ENCODE data around the gene PLEKHJ1. TPM values are rescaled to one million over a fixed set of nuclear protein-coding genes. Genes with fewer than 3 reads are reported as not detected.
A peak's percentile ranks its signal among the peaks of the same experiment; 100 is the strongest.

The PLEKHJ1 gene
- polyA plus RNA-seq, 2 of the 4 experiments (the other 2 are of a cell fraction) = 19.9 to 33.9 TPM

DNA sequence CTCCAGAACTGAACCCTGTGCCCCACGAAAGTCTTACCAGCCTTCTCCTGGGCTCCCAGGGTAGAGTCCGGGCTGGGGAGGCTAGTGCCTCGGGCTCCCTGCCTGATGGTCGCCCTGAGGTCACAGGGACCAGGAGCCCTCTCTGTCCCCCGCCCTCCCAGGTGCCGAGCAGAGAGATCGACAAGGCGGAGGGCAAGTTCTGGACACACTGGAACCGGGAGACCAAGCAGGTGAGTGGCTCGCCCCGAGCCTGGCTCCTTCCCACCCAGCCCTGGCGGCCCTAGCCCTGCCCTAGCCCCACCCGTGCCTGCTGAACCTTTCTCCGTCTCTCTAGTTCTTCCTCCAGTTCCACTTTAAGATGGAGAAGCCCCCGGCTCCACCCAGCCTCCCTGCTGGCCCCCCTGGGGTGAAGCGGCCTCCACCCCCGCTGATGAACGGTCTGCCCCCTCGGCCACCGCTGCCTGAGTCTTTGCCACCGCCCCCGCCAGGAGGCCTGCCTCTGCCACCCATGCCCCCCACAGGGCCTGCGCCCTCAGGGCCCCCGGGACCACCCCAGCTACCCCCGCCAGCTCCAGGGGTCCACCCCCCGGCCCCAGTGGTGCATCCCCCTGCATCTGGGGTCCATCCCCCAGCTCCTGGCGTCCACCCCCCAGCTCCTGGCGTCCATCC, 11.4 kb upstream of the PLEKHJ1 start:
- Histone ChIP-seq H3K27ac (peak overlapping the region in 1 of 2 experiments; percentile 73; a peak in 4 of 6 replicates), H3K9me3 (no peaks in the 10 kb centered on the region), H3K4me3 (no peak overlapping the region), H3K4me2 (peak overlapping the region; percentile 21; the same call in 2 of the 3 replicates), H3K4me1 (peaks cover 23% of the 10 kb centered on the region)
- FAIRE-seq (no peak), DNase-seq (ENCODE audit: low read depth in 1 of 2, low spot score in 1 of 2) (no peak), ATAC-seq (peak in 1 of 2 experiments; percentile 1; a peak in 1 of 6 replicates)
- ChIA-PET CTCF (interaction anchor here (1.0 to 1.6 kb wide), 2 partner anchors 9 to 12 kb away, joined by 3 read pairs; partner anchors contain the start of gene PLEKHJ1), POLR2A (no interaction called here)
- TF ChIP-seq KDM5A (IDR thresholded peaks at IDR 0.05) (no peak), RAD21 (conservative IDR thresholded peaks at IDR 0.05 in 1 of 2, IDR thresholded peaks at IDR 0.05 in 1 of 2) (no peak)
- WGBS (ENCODE audit: missing lambda C conversion rate) = 77% methylated on average over 6 of the region's 28 CpGs

DNA sequence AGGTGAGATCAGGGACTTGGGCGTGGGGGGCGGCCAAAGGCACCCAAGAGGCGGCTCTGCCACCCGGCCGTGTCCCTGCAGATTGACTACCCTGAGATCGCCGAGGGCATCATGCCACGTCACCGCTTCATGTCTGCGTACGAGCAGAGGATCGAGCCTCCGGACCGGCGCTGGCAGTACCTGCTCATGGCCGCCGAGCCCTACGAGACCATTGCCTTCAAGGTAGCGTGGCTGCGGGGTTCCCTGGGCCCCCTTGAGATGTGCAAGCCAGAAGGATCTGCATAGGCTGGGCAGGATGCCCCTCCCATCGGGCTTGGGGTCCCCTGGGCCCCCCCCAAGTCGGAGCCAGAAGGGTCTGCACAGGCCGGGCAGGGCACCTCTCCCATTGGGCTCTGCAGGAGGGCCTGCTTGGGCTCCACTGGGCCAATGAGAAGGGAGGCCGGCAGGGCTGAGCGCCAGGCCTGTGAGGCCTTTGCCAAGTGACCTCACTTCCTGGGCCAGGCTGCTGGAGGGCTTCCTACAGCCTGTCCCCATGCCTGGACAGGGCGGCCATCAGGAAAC, 10.8 kb upstream of the PLEKHJ1 start:
- ATAC-seq = peak; percentile 52 to 66; a peak in 5 of 6 replicates
- H3K9me3 ChIP-seq = no peaks in the 10 kb centered on the region
- peak in 1 of 2 experiments; percentile 58 for DNase-seq (ENCODE audit: low read depth in 1 of 2, low spot score in 1 of 2)
- 94% methylated on average over 18 of the region's 26 CpGs for WGBS (ENCODE audit: missing lambda C conversion rate)
- FAIRE-seq = no peak
- H3K4me3 ChIP-seq = no peak overlapping the region
- POLR2A ChIA-PET = interaction anchor here (1.4 kb wide), 1 partner anchor 9 kb away, joined by 5 read pairs; no protein-coding TSS in a partner anchor
- peaks cover 30% of the 10 kb centered on the region for H3K4me1 ChIP-seq
- peak overlapping the region in 1 of 2 experiments; percentile 73; a peak in 4 of 6 replicates for H3K27ac ChIP-seq
- H3K4me2 ChIP-seq = peak overlapping the region; percentile 21; the same call in 2 of the 3 replicates
- CTCF ChIA-PET = no interaction called here
- no peak for TF ChIP-seq RFX5 (IDR thresholded peaks at IDR 0.05)
- TF ChIP-seq, protein P1, sequence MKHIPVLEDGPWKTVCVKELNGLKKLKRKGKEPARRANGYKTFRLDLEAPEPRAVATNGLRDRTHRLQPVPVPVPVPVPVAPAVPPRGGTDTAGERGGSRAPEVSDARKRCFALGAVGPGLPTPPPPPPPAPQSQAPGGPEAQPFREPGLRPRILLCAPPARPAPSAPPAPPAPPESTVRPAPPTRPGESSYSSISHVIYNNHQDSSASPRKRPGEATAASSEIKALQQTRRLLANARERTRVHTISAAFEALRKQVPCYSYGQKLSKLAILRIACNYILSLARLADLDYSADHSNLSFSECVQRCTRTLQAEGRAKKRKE (CRISPR knock-in tag; IDR thresholded peaks at IDR 0.05; ENCODE audit: low read depth) = no peak
- no peak for TF ChIP-seq KDM1A (IDR thresholded peaks at IDR 0.05; ENCODE audit: low read depth)
- TF ChIP-seq FOXS1 (CRISPR knock-in tag; IDR thresholded peaks at IDR 0.05) = no peak
- no peak for TF ChIP-seq ZNF302 (CRISPR knock-in tag; IDR thresholded peaks at IDR 0.05)
- TF ChIP-seq RNF2 (IDR thresholded peaks at IDR 0.05; ENCODE audit: borderline replicate concordance, low read depth) = no peak
- no peak for TF ChIP-seq ZC3H11A (IDR thresholded peaks at IDR 0.05)
- no peak for TF ChIP-seq GATA3 (IDR thresholded peaks at IDR 0.05; ENCODE audit: borderline replicate concordance)
- TF ChIP-seq SMC3 (IDR thresholded peaks at IDR 0.05) = no peak
- TF ChIP-seq, protein P2, sequence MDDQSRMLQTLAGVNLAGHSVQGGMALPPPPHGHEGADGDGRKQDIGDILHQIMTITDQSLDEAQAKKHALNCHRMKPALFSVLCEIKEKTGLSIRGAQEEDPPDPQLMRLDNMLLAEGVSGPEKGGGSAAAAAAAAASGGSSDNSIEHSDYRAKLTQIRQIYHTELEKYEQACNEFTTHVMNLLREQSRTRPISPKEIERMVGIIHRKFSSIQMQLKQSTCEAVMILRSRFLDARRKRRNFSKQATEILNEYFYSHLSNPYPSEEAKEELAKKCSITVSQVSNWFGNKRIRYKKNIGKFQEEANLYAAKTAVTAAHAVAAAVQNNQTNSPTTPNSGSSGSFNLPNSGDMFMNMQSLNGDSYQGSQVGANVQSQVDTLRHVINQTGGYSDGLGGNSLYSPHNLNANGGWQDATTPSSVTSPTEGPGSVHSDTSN (IDR thresholded peaks at IDR 0.05) = no peak
- no peak for TF ChIP-seq JUNB (IDR thresholded peaks at IDR 0.05)
- TF ChIP-seq, protein P3, sequence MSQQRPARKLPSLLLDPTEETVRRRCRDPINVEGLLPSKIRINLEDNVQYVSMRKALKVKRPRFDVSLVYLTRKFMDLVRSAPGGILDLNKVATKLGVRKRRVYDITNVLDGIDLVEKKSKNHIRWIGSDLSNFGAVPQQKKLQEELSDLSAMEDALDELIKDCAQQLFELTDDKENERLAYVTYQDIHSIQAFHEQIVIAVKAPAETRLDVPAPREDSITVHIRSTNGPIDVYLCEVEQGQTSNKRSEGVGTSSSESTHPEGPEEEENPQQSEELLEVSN (IDR thresholded peaks at IDR 0.05; ENCODE audit: borderline replicate concordance, low read depth) = no peak
- TF ChIP-seq, protein P4, sequence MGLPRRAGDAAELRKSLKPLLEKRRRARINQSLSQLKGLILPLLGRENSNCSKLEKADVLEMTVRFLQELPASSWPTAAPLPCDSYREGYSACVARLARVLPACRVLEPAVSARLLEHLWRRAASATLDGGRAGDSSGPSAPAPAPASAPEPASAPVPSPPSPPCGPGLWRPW (IDR thresholded peaks at IDR 0.05) = no peak
- TF ChIP-seq, protein P5, sequence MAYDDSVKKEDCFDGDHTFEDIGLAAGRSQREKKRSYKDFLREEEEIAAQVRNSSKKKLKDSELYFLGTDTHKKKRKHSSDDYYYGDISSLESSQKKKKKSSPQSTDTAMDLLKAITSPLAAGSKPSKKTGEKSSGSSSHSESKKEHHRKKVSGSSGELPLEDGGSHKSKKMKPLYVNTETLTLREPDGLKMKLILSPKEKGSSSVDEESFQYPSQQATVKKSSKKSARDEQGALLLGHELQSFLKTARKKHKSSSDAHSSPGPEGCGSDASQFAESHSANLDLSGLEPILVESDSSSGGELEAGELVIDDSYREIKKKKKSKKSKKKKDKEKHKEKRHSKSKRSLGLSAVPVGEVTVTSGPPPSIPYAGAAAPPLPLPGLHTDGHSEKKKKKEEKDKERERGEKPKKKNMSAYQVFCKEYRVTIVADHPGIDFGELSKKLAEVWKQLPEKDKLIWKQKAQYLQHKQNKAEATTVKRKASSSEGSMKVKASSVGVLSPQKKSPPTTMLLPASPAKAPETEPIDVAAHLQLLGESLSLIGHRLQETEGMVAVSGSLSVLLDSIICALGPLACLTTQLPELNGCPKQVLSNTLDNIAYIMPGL (CRISPR knock-in tag; IDR thresholded peaks at IDR 0.05; ENCODE audit: borderline replicate concordance) = no peak
- TF ChIP-seq HDAC2 (IDR thresholded peaks at IDR 0.05) = no peak
- TF ChIP-seq, protein P6, sequence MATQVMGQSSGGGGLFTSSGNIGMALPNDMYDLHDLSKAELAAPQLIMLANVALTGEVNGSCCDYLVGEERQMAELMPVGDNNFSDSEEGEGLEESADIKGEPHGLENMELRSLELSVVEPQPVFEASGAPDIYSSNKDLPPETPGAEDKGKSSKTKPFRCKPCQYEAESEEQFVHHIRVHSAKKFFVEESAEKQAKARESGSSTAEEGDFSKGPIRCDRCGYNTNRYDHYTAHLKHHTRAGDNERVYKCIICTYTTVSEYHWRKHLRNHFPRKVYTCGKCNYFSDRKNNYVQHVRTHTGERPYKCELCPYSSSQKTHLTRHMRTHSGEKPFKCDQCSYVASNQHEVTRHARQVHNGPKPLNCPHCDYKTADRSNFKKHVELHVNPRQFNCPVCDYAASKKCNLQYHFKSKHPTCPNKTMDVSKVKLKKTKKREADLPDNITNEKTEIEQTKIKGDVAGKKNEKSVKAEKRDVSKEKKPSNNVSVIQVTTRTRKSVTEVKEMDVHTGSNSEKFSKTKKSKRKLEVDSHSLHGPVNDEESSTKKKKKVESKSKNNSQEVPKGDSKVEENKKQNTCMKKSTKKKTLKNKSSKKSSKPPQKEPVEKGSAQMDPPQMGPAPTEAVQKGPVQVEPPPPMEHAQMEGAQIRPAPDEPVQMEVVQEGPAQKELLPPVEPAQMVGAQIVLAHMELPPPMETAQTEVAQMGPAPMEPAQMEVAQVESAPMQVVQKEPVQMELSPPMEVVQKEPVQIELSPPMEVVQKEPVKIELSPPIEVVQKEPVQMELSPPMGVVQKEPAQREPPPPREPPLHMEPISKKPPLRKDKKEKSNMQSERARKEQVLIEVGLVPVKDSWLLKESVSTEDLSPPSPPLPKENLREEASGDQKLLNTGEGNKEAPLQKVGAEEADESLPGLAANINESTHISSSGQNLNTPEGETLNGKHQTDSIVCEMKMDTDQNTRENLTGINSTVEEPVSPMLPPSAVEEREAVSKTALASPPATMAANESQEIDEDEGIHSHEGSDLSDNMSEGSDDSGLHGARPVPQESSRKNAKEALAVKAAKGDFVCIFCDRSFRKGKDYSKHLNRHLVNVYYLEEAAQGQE (IDR thresholded peaks at IDR 0.05) = no peak
- TF ChIP-seq ESRRA (IDR thresholded peaks at IDR 0.05; ENCODE audit: borderline replicate concordance, low read length) = no peak
- TF ChIP-seq, protein P7, sequence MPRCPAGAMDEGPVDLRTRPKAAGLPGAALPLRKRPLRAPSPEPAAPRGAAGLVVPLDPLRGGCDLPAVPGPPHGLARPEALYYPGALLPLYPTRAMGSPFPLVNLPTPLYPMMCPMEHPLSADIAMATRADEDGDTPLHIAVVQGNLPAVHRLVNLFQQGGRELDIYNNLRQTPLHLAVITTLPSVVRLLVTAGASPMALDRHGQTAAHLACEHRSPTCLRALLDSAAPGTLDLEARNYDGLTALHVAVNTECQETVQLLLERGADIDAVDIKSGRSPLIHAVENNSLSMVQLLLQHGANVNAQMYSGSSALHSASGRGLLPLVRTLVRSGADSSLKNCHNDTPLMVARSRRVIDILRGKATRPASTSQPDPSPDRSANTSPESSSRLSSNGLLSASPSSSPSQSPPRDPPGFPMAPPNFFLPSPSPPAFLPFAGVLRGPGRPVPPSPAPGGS (IDR thresholded peaks at IDR 0.05) = no peak
- no peak for TF ChIP-seq FOSB (CRISPR knock-in tag; IDR thresholded peaks at IDR 0.05)
- TF ChIP-seq RAD21 (conservative IDR thresholded peaks at IDR 0.05 in 1 of 2, IDR thresholded peaks at IDR 0.05 in 1 of 2) = no peak

All from A549 (cell line).